Upper lobe of left lung (tissue), 6 donors: Measurements from ENCODE around the gene MLN. TPM values are rescaled to one million over a fixed set of nuclear protein-coding genes. Genes with fewer than 3 reads are reported as not detected.
A peak's percentile ranks its signal among the peaks of the same experiment; 100 is the strongest.

Experiments
- ATAC-seq, 2 donors: fragments of 200-7000 bp; cut with Tn5 transposase; one replicate each; pipeline ENCODE4 v1.9.1; 2022; ENCODE audit warnings: mild to moderate bottlenecking in 2 of 2, moderate library complexity in 2 of 2; ENCODE audit not compliant: low FRiP score in 2 of 2
- DNase-seq, 2 donors: peaks; one replicate each; pipeline ENCODE4 v3.0.0-alpha.2; 2019 to 2020
- H3K27ac ChIP-seq, 4 donors: fragments of 200-600 bp; sonication (generic); one replicate each; pipeline ENCODE4 v1.5.1; 2016 to 2019
- H3K27me3 ChIP-seq, 4 donors: fragments of 200-600 bp; sonication (generic); one replicate each; pipeline ENCODE4 v1.5.1; 2017 to 2019
- H3K36me3 ChIP-seq, 4 donors: fragments of 200-600 bp; sonication (generic); one replicate each; pipeline ENCODE4 v1.5.1; 2016 to 2019
- H3K4me1 ChIP-seq, 4 donors: fragments of 200-600 bp; sonication (generic); one replicate each; pipeline ENCODE4 v1.5.1; 2018 to 2019
- H3K4me3 ChIP-seq, 4 donors: fragments of 200-600 bp; sonication (generic); one replicate each; pipeline ENCODE4 v1.5.1; 2017 to 2019; ENCODE audit warnings: mild to moderate bottlenecking in 2 of 4, moderate library complexity in 1 of 4
- H3K9me3 ChIP-seq, 4 donors: fragments of 200-600 bp; sonication (generic); one replicate each; pipeline ENCODE4 v1.5.1; 2018 to 2019
- EP300 ChIP-seq, 4 donors: sonication (generic); formaldehyde crosslinking; IDR thresholded peaks; one replicate each; pipeline ENCODE4 v1.5.1; 2017; ENCODE audit warnings: antibody characterized with exemption in 4 of 4, control low read depth in 2 of 4
- POLR2A ChIP-seq, 4 donors: fragments of 450-650 bp; IDR thresholded peaks; one replicate each; pipeline ENCODE4 v1.5.1; 2016 to 2017; ENCODE audit warnings: antibody characterized with exemption in 4 of 4, mild to moderate bottlenecking in 2 of 4
- POLR2AphosphoS5 ChIP-seq, 2 donors: sonication (generic); formaldehyde crosslinking; IDR thresholded peaks; one replicate each; pipeline ENCODE4 v1.5.1; 2017; ENCODE audit warnings: antibody characterized with exemption in 2 of 2
- WGBS, 2 donors: methylation state at CpG; one replicate each; pipeline ENCODE4 v1.1.5; 2017 to 2018; 5-methylcytosine and 5-hydroxymethylcytosine counted together
- total RNA-seq, 6 donors: library from RNA; depleted of rRNA in 4 of 6; stranded (reverse); fragments of >200 nt in 4 of 6; gene quantifications; one replicate each; pipeline versions ENCODE4 v1.1.0 to v1.2.1, GENCODE V29; 2016 to 2021
- TF ChIP-seq, protein P1 (sequence below), 6 experiments: fragments of 450-650 bp in 4 of 6; fragments of 200-600 bp in 2 of 6; sonication (generic) in 2 of 6; IDR thresholded peaks; one replicate each; pipeline ENCODE4 v1.5.1; 2016 to 2019; ENCODE audit warnings: antibody characterized with exemption in 6 of 6
- donor health status: DM: no; HTN: no; CAD: no; lungs with moderate emphysema.
- donor health status: DM: no; HTN: yes; CAD: no; lungs with severe emphysema.

The MLN gene
- total RNA-seq, 6 donors from 2014 or later, result not detected

GRCh38 chr6:33772902-33773472, 30.8 kb downstream of the MLN start:
- H3K27ac ChIP-seq, result peak overlapping the region in 1 of 4 donors; percentile 82
- H3K9me3 ChIP-seq, result no peaks in the 10 kb centered on the region
- ATAC-seq, result no peak
- DNase-seq, result no peak
- TF ChIP-seq POLR2AphosphoS5 (IDR thresholded peaks at IDR 0.05), result no peak
- TF ChIP-seq, protein P1, sequence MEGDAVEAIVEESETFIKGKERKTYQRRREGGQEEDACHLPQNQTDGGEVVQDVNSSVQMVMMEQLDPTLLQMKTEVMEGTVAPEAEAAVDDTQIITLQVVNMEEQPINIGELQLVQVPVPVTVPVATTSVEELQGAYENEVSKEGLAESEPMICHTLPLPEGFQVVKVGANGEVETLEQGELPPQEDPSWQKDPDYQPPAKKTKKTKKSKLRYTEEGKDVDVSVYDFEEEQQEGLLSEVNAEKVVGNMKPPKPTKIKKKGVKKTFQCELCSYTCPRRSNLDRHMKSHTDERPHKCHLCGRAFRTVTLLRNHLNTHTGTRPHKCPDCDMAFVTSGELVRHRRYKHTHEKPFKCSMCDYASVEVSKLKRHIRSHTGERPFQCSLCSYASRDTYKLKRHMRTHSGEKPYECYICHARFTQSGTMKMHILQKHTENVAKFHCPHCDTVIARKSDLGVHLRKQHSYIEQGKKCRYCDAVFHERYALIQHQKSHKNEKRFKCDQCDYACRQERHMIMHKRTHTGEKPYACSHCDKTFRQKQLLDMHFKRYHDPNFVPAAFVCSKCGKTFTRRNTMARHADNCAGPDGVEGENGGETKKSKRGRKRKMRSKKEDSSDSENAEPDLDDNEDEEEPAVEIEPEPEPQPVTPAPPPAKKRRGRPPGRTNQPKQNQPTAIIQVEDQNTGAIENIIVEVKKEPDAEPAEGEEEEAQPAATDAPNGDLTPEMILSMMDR (IDR thresholded peaks at IDR 0.05), result no peak
- H3K4me1 ChIP-seq, result peaks cover 35 to 45% (median 39%) of the 10 kb centered on the region in 4 donors
- peaks cover 31 to 61% (median 58%) of the 10 kb centered on the region in 4 donors for H3K36me3 ChIP-seq
- 83 to 88% methylated on average over 4 to 6 of the region's 6 CpGs for WGBS, 2 donors
- H3K4me3 ChIP-seq, result no peak overlapping the region
- H3K27me3 ChIP-seq, result no peaks in the 10 kb centered on the region

GRCh38 chr6:33772082-33772830, 31.5 kb downstream of the MLN start:
- Histone ChIP-seq H3K27ac (peak overlapping the region; percentile 70 to 82 (median 76)), H3K27me3 (no peaks in the 10 kb centered on the region), H3K36me3 (peaks cover 24 to 54% (median 51%) of the 10 kb centered on the region in 4 donors), H3K4me1 (peaks cover 35 to 45% (median 39%) of the 10 kb centered on the region in 4 donors), H3K9me3 (no peaks in the 10 kb centered on the region), H3K4me3 (no peak overlapping the region)
- no peak for ATAC-seq
- WGBS, 2 donors, result 80 to 82% methylated on average over 8 to 24 of the region's 24 CpGs
- no peak for DNase-seq
- TF ChIP-seq POLR2AphosphoS5 (IDR thresholded peaks at IDR 0.05), result no peak
- no peak for TF ChIP-seq EP300 (IDR thresholded peaks at IDR 0.05)
- no peak for TF ChIP-seq POLR2A (IDR thresholded peaks at IDR 0.05)

GRCh38 chr6:33771146-33772081, 32.4 kb downstream of the MLN start:
- Histone ChIP-seq H3K36me3 (peaks cover 16 to 45% (median 42%) of the 10 kb centered on the region in 4 donors), H3K27me3 (no peaks in the 10 kb centered on the region), H3K27ac (peak overlapping the region; percentile 70 to 82 (median 76)), H3K4me1 (peaks cover 35 to 45% (median 39%) of the 10 kb centered on the region in 4 donors), H3K9me3 (no peaks in the 10 kb centered on the region), H3K4me3 (peak overlapping the region in 1 of 4 donors; percentile 16)
- ATAC-seq, result peak; percentile 87 to 92
- DNase-seq, result peak; percentile 68 to 94
- TF ChIP-seq POLR2AphosphoS5 (IDR thresholded peaks at IDR 0.05), result peak; percentile 19 to 58
- TF ChIP-seq, protein P1 (IDR thresholded peaks at IDR 0.05), result peak; percentile 93 to 99 (median 95)
- TF ChIP-seq POLR2A (IDR thresholded peaks at IDR 0.05), result no peak
- TF ChIP-seq EP300 (IDR thresholded peaks at IDR 0.05), result no peak
- WGBS, 2 donors, result 12 to 35% methylated on average over 13 to 26 of the region's 47 CpGs

- Histone ChIP-seq H3K27ac (peak overlapping the region; percentile 70 to 82 (median 76)), H3K4me1 (peaks cover 35 to 45% (median 39%) of the 10 kb centered on the region in 4 donors), H3K27me3 (no peaks in the 10 kb centered on the region), H3K36me3 (peaks cover 12 to 39% (median 36%) of the 10 kb centered on the region in 4 donors), H3K9me3 (no peaks in the 10 kb centered on the region), H3K4me3 (no peak overlapping the region)
- DNase-seq (no peak), ATAC-seq (no peak)
- 38 to 40% methylated on average over 2 to 3 of the region's 3 CpGs for WGBS, 2 donors
- TF ChIP-seq, protein P1 (IDR thresholded peaks at IDR 0.05), result no peak
- no peak for TF ChIP-seq POLR2AphosphoS5 (IDR thresholded peaks at IDR 0.05)
- no peak for TF ChIP-seq EP300 (IDR thresholded peaks at IDR 0.05)
- TF ChIP-seq POLR2A (IDR thresholded peaks at IDR 0.05), result no peak
Measured at GRCh38 chr6:33770833-33771145, 33.0 kb downstream of the MLN start.
